ENCODE data around the gene PPDPF. TPM values are rescaled to one million over a fixed set of nuclear protein-coding genes. Genes with fewer than 3 reads are reported as not detected.

The PPDPF gene
- polyA plus RNA-seq, 3 donors, result 13.4 to 39.9 (median 26.1) TPM

DNA sequence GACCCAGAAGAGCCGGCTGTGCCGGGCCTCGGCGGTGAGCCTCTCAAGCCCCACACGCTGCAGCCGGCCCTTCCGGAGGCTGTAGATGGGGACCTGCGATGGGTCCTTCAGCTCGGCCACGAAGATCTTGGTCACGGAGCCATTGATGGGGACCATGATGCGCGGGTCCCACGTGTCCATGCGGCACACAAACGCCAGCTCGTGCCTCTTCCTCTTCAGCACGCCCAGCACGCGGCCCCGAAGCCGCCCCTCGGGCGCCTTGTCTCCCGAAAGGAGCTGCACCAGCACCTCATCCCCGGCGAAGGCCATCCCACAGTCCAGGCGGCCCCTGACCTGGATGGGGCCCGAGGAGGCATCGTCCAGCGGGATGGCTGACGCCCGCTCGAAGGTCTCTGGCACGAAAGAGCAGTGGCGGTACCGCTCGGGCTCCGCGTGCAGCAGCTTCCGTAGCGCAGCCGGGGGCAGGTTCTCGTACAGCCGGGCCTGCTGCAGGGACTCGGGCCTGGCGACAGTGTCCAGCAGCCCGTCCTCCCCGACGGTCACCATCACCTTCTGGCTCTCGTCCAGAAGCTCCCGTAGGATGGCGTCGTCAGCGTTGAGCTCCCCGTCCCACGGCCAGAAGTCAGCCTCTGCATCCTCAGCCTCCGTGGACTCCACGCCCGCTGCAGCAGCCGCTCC, 44.6 kb downstream of the PPDPF start:
- peaks cover 15 to 16% of the 10 kb centered on the region in 2 donors for H3K9me3 ChIP-seq (replicated peaks in 1 of 2; ENCODE audit: control insufficient read depth in 1 of 2, insufficient read depth in 1 of 2, low read length in 2 of 2)
- peaks cover 26% of the 10 kb centered on the region for H3K4me1 Mint-ChIP-seq
- peaks cover 99% of the 10 kb centered on the region for H4K20me1 ChIP-seq (ENCODE audit: insufficient read depth, low read length)
- WGBS (ENCODE audit: insufficient coverage), result 98% methylated on average over 60 of the region's 61 CpGs
- no peak overlapping the region for H3K4me2 ChIP-seq (replicated peaks; ENCODE audit: extremely low read depth, low read length, poor library complexity, severe bottlenecking)
- H3K79me2 ChIP-seq (ENCODE audit: insufficient read depth, low read length), result no peaks in the 10 kb centered on the region
- no peak for TF ChIP-seq CTCF (IDR thresholded peaks at IDR 0.05)
- peaks cover 33 to 37% of the 10 kb centered on the region in 2 donors for H3K4me1 ChIP-seq (ENCODE audit: control insufficient read depth in 1 of 2, insufficient read depth in 2 of 2, low read length in 2 of 2)
- H3K36me3 ChIP-seq (replicated peaks in 1 of 2; ENCODE audit: control insufficient read depth in 1 of 2, insufficient read depth in 2 of 2, low read length in 2 of 2), result peaks cover 35 to 67% of the 10 kb centered on the region in 2 donors
- no peak overlapping the region for H2AFZ ChIP-seq (ENCODE audit: insufficient read depth, low read depth, low read length, poor library complexity, severe bottlenecking)
- peaks cover 0 to 65% of the 10 kb centered on the region in 2 donors for H3K27me3 ChIP-seq (ENCODE audit: control insufficient read depth in 2 of 2, insufficient read depth in 2 of 2, low read length in 2 of 2)
- peaks cover 23 to 81% (median 56%) of the 10 kb centered on the region in 3 donors for H3K27me3 Mint-ChIP-seq (ENCODE audit: low read depth in 3 of 3)
- H3K27ac Mint-ChIP-seq, result no peak overlapping the region
- H3K36me3 Mint-ChIP-seq, result peaks cover 30 to 61% of the 10 kb centered on the region in 2 donors
- intact Hi-C loops (cut with micrococcal nuclease), result loop anchor here (5.0 to 10.0 kb wide), 3 partner anchors 62 to 330 kb away; partner anchors contain the start of genes DNAJC5 (in 1 of the 2) and GMEB2 (in 1 of the 2)
- peaks cover 8 to 36% (median 15%) of the 10 kb centered on the region in 7 donors for H3K9me3 Mint-ChIP-seq
- DNase-seq, result no peak
- no peak overlapping the region for H3K27ac ChIP-seq (ENCODE audit: low read depth in 1 of 2, low read length in 2 of 2)
- H3K9ac ChIP-seq (ENCODE audit: insufficient read depth, low read length, poor library complexity, severe bottlenecking), result no peak overlapping the region
- peak overlapping the region in 1 of 2 donors; percentile 67 for H3K4me3 Mint-ChIP-seq
- H3K4me3 ChIP-seq (replicated peaks in 1 of 3; ENCODE audit: low read depth in 2 of 3, low read length in 3 of 3), result no peak overlapping the region

DNA sequence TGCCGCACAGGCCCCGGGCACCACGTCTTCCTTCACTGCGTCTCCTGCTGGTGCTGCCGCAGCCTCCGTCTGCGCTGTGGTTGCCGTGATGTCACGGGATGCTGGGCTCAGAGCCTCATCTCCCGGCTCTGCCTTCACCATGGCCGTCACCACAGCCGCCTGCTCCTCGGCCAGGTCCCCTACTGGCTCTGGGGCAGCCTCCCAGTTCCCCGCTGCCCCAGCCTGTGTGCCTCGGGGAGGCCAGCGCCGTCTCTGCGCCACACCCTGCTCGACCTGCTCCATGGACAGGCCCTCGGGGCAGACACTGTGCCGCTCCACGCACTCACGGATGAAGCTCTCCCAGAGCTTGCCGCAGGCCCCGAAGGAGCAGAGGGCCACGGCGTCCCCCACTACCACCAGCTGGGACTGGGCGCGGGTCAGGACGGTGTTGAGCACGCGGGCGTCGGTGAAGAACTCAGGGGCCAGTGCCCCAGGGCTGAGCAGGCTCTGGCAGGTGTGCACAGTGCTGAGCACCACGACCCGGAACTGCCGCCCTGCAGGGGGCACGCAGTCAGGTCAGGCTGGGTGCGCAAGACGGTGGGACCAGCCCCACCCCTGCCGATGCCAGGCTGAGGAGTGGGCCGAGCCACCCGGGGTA, 45.3 kb downstream of the PPDPF start:
- Histone ChIP-seq H3K4me2 (replicated peaks; ENCODE audit: extremely low read depth, low read length, poor library complexity, severe bottlenecking) (no peak overlapping the region), H3K36me3 (replicated peaks in 1 of 2; ENCODE audit: control insufficient read depth in 1 of 2, insufficient read depth in 2 of 2, low read length in 2 of 2) (peaks cover 29 to 60% of the 10 kb centered on the region in 2 donors), H3K9ac (ENCODE audit: insufficient read depth, low read length, poor library complexity, severe bottlenecking) (no peak overlapping the region), H2AFZ (ENCODE audit: insufficient read depth, low read depth, low read length, poor library complexity, severe bottlenecking) (no peak overlapping the region), H4K20me1 (ENCODE audit: insufficient read depth, low read length) (peaks cover 99% of the 10 kb centered on the region), H3K9me3 (replicated peaks in 1 of 2; ENCODE audit: control insufficient read depth in 1 of 2, insufficient read depth in 1 of 2, low read length in 2 of 2) (peaks cover 15 to 16% of the 10 kb centered on the region in 2 donors), H3K79me2 (ENCODE audit: insufficient read depth, low read length) (no peaks in the 10 kb centered on the region), H3K27ac (ENCODE audit: low read depth in 1 of 2, low read length in 2 of 2) (no peak overlapping the region), H3K27me3 (ENCODE audit: control insufficient read depth in 2 of 2, insufficient read depth in 2 of 2, low read length in 2 of 2) (peaks cover 0 to 66% of the 10 kb centered on the region in 2 donors), H3K4me3 (replicated peaks in 1 of 3; ENCODE audit: low read depth in 2 of 3, low read length in 3 of 3) (no peak overlapping the region), H3K4me1 (ENCODE audit: control insufficient read depth in 1 of 2, insufficient read depth in 2 of 2, low read length in 2 of 2) (peaks cover 33 to 37% of the 10 kb centered on the region in 2 donors)
- H3K4me3 Mint-ChIP-seq, result peak overlapping the region in 1 of 2 donors; percentile 67
- intact Hi-C loops (cut with micrococcal nuclease), result loop anchor here (5.0 to 10.0 kb wide), 3 partner anchors 61 to 329 kb away; partner anchors contain the start of genes DNAJC5 (in 1 of the 2) and GMEB2 (in 1 of the 2)
- peaks cover 26% of the 10 kb centered on the region for H3K4me1 Mint-ChIP-seq
- 94% methylated on average over 43 of the region's 43 CpGs for WGBS (ENCODE audit: insufficient coverage)
- H3K9me3 Mint-ChIP-seq, result peaks cover 8 to 29% (median 12%) of the 10 kb centered on the region in 7 donors
- no peak for DNase-seq
- TF ChIP-seq CTCF (IDR thresholded peaks at IDR 0.05), result no peak
- H3K27me3 Mint-ChIP-seq (ENCODE audit: low read depth in 3 of 3), result peaks cover 25 to 84% (median 59%) of the 10 kb centered on the region in 3 donors
- H3K36me3 Mint-ChIP-seq, result peaks cover 24 to 56% of the 10 kb centered on the region in 2 donors
- no peak overlapping the region for H3K27ac Mint-ChIP-seq
